DMS53 treated with DMSO at 0.1 percent for 48 hours (cell line): ENCODE data around the gene TMEM179.

Experiments used
- DNase-seq: peaks from one replicate; lab custom pipeline; 2025; ENCODE audit not compliant: unreplicated experiment; lab: John Stamatoyannopoulos, UW

The TMEM179 gene

DNA sequence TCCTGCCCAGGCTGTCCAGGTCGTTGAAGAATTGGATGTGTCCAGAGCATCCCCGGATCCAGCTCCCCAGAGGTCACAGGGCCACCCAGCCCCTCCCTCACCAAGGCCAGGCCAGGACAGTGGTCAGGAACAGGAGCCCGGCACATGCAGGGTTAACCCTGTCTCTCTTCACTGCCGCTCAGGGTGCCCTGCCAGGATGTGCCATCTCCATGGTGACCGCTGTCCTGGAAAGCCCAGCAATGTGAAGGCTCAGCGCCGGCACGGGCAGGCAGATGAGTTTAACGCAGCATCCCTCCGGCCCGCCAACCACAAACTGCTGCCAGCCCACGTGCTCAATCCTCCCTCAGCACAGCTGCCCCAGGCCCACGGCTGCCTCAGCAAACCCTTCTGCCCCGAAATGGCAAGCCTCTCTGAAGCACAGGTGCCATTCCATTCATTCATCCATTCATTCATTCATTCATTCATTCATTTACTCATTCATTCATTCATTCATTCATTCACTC is 4.4 kb downstream of the TMEM179 start:
- DNase-seq, result no peak

DNA sequence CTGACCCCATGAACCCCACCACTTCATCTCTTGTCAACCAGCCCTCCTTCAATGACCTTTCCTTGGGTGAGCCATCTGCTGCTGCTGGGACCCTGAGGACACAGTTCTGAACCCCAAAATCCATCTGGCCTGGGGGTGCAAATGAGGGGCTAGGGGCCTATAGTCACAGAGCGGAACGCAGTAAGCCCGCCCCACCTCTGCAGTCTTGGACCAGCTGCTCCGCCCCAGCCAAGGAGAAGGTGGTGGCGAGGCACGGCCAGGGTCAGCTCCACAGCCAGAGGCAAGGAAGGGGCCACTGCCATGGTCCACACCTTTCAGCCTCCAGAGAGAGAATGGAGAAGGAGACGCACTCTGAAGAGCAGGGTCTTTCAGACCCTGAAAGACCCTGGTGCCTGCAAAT is 5.1 kb downstream of the TMEM179 start:
- no peak for DNase-seq

DNA sequence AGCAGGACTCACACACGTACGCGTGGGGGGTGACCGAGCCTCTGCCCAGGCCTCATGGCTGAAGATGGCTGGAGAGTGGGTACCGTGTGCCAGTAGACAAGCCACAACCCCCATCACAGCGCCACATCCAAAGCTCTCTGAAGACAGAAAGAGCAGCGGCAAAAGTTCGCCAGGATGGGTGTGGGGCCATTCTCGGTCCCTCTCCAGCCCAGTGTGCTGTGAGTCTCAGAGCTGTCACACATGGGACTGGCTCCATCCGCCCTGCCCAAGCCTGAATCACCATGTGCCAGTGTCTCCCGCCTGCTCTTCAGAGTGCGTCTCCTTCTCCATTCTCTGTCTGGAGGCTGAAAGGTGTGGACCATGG is 5.7 kb downstream of the TMEM179 start:
- no peak for DNase-seq

DNA sequence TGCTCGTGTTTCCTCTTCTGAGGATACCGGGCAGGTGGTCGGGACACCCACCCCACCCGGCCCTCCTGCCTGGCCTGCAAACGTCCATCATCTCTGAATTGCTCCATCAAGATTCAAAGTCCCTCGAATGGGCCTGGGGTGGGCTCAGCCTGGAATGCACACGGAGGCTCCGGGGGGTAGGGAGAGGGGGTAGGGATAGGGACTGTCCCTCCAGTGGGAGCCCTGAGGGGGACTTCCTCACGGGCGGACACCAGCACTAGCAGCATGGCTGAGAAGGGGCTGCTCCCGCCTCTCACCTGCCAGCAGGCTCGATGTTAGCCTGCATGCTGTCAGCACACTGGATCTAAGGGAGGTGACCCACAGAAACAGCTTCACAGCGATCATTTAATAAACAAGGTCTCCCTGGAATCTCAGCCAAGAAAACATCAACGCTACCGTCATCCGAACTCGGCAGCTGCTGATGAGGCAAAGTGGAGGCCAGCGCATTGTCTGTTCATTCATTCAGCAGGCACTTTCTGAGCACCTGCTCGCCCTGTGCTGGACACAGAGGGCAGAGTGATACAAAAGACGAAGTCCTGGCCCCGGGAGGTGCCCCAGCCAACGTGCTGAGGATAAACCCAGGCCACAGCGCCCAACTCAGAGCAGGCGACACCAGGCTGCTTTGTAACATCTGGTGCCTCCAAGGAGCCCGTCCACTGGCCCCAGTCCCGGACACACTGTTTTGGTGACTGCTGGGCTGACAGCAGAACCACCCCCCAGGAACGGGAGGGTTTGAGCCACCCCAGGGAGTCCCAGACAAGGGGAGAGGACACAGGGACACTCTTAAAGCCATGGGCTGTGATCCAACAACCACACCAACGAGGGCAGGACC is 6.3 kb downstream of the TMEM179 start:
- DNase-seq, result no peak

DNA sequence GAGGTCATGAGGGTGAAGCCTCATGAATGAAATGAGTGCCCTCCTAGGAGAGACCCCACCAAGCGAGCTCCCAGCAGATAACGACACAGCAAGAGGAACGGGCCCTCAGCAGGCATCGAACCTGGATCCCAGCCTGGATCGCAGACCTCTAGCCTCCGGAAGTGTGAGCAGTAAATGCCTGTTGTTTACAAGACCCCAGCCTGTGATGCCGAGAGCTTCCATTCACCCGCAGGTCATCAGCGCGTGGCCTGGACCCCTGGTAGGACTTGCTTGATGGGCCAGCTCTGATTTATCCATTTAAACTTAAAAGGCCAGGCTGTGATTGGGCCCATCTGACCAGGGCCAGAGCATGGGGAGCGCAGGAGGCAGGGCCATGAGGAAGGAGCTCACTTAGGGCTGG is 7.0 kb downstream of the TMEM179 start:
- no peak for DNase-seq

DNA sequence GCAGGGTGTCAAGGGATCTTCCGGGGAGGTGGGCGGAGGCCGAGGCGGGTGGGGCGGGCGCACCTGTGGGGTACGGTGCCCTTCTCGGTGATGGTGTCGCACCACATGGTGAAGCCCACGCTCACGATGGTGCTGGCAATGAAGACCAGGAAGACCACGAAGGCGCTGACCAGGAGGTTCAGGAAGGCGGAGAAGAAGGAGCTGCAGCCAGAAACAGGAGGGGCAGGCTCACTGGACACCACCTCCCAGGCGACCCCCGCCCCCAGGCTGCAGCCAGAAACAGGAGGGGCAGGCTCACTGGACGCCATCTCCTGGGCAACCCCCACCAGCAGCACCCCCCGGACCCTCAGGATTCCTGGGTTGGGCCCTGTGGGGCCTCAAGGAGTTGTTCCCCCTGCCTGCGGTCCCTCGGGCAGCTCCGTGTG is 7.6 kb downstream of the TMEM179 start:
- no peak for DNase-seq

DNA sequence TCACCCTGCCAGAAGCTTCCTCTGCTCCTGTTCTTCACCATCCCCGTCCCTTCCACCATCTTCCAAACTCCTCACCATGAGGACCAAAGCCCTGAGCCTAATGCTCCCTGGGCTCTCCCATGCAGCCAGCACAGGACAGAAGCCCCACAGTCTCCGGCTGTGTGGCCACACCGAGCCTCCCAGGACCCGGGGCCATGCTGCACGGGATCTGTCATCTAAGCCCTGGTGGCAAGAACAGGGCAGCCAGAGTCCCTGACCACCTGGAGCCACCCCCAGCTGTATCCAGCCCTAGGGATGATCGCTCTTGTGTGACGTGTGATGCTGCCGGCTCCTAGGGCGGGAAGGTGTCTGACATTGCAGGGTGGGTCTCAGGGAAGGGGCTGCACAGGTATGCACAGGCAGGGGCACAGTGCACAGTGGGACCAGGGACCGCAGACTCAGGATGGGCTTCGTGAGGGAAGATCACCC is 8.1 kb downstream of the TMEM179 start:
- no peak for DNase-seq

DNA sequence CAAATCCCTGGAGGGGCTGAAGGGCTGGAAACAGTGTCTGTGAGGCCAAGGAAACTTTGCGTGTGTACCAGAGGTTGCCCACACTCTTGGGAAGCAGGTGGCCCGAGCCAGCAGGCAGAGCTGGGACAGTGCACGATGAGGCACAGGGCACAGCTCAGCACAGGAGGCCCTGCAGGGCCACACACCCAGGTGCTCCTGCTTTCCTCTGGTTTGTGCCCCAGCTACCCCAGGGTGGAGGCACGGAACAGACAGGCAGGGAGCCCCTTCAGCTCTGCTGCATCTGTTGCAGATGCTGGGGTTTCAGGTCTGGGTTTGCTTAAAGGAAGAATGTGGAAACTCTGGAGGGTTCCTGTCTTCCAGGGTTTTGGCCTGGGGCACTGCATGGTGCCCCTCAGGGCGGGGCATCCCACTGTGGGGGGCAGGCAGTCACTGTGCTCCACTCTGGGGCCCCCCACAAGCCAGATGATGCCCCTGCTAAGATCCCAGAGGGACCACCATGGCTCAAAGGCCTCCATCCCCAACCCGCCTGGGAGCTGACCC is 8.6 kb downstream of the TMEM179 start:
- no peak for DNase-seq

DNA sequence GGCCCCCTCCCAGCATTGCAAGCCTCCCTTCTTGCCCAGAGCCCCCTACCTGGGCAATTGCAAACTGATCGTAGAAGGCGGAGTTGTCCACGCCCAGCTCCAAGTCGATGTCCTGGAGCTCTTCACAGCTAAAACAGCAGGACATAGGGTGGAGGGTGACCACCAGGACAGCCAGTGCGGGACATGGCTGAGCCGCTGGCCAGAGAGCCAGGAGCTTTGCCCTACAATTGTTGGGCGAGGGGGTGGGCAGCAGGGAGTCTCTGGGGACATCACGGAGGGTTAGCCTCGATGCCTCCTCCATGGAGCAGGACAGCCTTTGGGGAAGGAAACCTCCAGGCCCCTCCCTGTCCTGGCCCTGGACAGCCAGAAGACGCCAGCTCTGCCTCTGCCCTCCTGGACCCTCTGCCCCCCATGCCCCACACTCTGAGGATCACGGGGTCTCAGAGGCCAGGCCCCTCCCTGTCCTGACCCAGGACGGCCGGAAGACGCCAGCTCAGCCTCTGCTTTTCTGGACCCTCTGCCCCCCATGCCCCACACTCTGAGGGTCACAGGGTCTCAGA is 9.4 kb downstream of the TMEM179 start:
- DNase-seq, result no peak

DNA sequence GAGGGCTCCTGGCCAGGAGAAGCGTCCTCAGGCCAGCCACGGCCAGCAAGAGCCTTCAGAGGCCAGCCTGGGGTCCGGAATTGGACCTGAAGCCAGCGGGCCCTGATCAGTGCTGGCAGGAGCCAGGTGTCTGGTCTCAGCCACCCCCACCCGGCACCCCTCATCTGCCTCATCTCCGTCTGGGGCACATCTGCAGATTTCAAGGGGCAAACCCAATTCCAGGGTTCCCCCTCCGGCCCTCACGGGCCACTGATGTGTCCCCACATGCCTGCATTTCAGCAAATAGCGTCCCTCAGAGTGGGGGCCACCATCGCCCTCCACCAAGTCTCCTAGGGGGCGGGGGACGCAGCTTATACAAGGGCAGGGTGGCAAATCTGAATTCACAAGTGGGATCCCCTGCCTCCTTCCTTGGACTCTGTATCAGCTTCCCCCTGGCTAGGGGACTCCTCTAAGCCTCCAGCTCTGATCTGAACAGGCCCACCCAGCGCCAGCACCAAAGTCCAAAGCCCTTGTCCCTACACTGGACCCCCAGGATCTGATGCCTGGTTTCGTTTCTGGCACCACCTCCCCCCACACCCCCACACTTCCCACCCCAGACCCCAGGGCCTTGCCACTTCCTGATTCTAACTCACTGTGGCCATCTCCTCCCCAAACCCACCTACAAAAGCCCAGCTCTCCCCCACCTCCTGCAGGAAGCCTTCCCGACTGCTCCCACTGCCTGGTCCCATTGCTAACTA is 10.1 kb downstream of the TMEM179 start:
- DNase-seq, result no peak

DNA sequence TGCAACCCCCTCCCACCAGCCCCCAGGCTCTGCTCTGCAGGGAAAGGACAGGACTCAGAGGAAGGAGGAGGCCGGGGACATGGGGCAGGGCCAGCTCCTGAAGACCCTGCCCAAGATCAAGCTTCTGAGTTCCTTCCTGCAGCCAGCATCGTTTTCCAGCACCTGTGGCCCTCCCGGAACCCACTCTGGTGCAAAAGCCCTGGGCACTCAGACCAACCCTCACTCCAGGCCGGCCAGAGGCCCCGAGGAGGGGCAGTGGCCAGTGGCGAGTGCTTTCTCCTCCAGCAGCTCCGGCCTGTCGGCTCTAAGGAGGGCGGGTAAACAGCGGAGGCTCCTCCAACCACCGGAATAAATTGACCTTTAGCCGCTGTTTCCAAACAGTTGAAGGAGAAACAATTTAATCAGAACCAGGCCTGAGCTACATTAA is 10.8 kb downstream of the TMEM179 start:
- no peak for DNase-seq

DNA sequence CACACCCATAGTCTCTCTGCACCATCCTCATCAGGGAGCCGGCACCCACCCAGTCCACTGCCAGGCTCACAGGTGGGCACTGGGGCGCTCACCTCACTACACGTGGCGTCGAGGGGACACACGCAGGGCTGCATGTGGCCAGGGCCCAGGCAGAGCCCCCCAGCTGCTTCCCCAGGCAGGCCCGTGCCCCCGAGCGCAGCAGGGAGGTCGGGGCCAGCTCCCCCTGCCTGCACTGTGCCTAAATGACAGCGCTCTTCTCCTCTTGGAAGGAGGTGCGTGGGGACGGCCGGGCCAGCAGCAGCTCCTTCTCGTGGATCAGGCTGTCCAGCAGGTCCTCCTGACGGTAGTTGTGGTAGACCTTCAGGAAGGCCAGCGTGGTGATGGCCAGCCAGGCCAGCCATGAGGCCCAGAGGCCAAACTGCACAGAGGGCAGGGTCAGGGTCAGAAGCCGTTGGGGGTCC is 11.3 kb downstream of the TMEM179 start:
- no peak for DNase-seq

DNA sequence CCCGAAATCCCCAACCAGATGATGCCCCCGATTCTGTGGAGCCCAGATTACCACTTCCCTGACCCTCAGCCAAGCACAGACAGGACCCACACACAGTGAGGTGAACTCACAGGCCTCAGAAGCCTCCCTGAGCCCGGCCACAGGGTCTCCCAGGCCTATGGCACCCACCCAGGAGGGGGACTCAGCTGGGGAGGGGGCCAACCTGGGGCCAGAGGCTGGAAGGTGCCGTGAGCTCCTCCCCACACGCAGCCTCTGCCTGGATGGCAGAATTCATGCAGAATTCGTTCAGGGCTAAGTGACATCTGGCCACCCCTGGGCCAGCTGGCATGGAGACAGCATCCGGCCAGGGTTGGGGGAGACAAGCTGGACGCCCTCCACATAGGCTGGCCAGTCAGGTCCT is 11.8 kb downstream of the TMEM179 start:
- DNase-seq, result no peak

DNA sequence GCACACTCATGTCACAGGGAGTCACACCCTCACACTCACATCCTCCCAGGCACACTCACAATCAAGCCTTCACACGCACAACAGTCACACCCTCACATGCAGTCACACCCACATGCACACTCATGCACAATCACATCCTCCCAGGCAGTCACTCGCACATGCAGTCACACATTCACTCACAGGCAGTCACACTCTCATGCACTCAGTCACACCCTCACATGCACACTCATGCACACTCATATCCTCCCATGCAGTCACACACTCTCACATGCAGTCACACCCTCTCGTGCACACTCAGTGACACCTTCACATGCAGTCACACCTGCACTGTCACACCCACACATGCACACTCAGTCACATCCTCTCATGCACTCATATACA is 12.3 kb downstream of the TMEM179 start:
- no peak for DNase-seq

DNA sequence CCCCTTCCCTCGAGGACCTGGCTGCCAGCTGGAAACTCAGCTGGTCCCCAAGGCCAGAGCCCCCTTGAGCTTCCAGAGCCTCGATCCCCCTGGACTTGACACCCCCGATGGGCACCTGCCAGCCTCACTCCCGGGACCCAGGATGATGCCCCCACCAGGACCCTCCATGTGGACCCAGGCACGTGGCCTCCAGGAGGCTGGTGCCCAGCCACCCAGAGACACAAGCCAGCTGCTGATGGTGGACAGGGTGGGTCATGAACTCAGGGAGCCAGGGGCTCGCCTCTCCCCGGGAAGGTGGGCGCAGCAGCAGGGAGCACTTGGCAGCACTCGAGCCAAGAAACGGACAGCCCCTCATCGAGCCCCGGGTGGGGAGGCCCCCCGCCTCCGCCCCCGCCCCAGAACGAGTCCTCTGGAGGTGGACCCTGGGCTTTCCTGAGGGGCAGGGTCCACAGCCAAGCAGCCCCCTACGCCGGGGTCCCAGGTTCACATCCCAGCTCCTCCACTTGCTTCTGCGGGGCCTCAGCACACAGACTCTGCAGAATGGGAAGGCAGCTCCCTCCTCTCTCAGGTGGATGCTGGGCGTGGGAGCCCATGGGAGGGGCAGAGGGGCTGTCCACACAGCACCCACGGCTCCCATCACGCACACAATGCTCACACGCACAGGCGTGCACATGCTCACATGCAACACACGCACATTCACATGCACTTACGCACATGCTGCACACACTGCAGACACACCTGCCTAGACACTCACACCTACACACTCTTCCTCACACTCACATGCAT is 12.9 kb downstream of the TMEM179 start:
- DNase-seq, result no peak

DNA sequence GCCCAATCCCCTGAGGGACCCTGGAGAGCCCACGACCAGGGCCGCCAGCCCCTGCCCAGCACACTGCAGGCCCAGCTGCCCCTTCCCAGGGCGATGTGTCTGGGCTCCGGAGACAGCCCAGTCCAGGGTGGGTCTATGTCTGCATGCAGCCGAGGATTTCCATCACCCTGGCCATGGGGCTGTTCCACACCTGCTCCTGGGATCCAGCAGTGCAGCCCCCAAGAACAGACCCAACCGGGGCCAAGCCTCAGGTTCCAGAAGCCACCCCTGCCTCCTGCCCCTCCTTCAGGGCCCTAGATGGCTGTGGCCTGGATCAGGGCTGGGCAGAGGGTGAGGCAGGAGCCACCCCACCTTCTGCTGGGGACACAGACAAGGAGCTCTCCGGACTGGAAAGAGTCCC is 13.5 kb downstream of the TMEM179 start:
- DNase-seq, result no peak

DNA sequence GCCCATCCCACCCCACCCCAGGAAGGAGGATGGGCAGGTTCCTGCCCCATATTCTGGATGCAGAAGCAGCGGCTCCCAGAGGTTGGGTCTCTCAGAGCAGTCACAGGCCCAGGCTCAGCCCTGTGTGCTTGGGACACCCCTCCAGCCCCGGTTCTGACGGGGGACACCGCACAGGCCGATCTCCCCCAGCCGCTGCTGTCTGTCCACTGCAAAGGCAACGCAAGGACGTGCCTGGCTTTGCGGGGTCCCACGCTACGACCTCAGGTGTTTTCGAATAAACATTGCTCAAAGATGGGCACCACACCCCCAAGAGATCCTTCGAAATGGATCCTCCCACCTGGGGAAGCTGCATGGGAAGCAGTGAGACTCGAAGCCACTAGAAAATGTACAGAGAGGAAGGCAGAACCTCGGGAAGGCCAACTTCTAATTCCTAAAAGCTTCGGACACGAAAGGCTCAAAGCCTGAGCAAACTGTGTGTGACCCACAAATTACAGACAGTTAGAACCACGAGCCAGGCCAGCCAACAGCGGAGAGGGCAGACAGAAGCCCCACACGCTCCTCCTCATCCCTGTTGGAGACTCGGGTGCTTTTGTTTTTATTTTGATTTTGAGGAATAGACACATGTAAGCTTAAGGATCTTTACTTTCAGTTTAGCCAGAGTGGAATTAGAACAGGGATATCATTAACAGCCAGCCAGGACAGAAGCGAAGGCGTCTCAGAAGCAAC is 14.2 kb downstream of the TMEM179 start:
- DNase-seq, result no peak

DNA sequence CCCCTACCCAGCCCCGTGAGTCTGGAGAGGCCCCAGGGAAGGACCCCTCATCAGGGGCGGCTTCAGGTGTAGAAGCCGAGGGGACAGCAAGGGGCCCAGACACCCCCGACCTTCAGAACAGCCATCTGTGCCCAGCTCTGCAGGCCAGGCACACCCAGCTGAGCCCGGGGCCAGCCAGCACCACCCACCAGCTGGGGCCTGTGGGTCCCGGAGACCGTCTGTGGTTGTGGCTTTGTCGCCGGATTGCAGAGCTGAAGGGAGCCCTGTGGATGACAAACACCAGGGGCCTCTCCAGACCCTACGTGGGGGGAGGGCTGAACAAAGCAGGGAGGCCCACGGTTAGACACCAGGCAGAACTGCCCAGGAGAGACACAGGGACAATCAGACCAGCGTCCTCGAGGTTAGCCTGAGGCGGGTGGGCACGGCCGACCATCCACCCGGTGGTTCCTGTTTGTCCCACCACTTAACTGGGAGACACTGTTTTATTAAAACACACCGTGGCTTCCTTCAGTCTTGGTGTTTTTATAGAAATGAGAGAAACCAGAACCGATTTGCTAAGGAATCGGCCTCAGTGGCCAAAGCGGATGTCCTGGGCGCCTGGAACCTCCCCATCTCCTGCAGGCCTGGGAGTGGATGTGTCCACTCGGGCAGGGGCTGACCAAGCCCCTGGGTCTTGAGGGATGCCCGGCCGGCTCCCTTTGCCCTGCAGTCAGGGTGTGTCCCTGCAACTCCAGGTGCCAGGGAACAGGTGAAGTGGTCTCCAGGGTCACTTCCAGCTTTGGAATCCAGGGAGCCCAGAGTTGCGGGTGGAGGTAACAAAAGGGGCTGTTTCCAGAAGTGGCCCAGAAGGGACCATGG is 15.0 kb downstream of the TMEM179 start:
- DNase-seq, result no peak
